Adrenal gland (tissue), 12 donors: ENCODE results near the gene UBA6. TPM values are rescaled to one million over a fixed set of nuclear protein-coding genes. Genes with fewer than 3 reads are reported as not detected.
"Not testable (repeated sequence)": the region's sequence is repeated elsewhere in the genome, so short reads cannot be mapped to it uniquely, and the experiment has no call there.

Experiments used
- DNase-seq, 7 donors: peaks; one replicate each; pipeline ENCODE4 v3.0.0-alpha.2; 2019 to 2020
- H3K27ac ChIP-seq, 5 donors: fragments of 200-600 bp; sonication (generic) in 4 of 5; 1 replicate in 3 of 5; 2 replicates in 2 of 5; pipeline versions ENCODE4 v1.5.1 to v1.8.0; 2016 to 2020; ENCODE audit warnings: mild to moderate bottlenecking in 1 of 5
- H3K27me3 ChIP-seq: fragments of 200-600 bp; 2 replicates; pipeline ENCODE4 v1.8.0; 2021
- H3K36me3 ChIP-seq, 2 donors: fragments of 200-600 bp; replicated peaks in 1 of 2; 1 replicate in 1 of 2; 2 replicates in 1 of 2; pipeline versions ENCODE4 v1.5.1 to v1.8.0; 2018 to 2022
- H3K4me1 ChIP-seq, 2 donors: fragments of 200-600 bp; replicated peaks in 1 of 2; 1 replicate in 1 of 2; 2 replicates in 1 of 2; pipeline versions ENCODE4 v1.5.1 to v1.8.0; 2018 to 2021
- H3K4me3 ChIP-seq, 4 donors: fragments of 200-600 bp; sonication (generic) in 3 of 4; one replicate each; pipeline ENCODE4 v1.5.1; 2016 to 2018
- H3K9me3 ChIP-seq, 3 donors: fragments of 200-600 bp; sonication (generic) in 1 of 3; replicated peaks in 1 of 3; 1 replicate in 2 of 3; 2 replicates in 1 of 3; pipeline versions ENCODE4 v1.5.1 to v1.8.0; 2016 to 2021
- CTCF ChIP-seq, 6 experiments: fragments of 450-650 bp in 4 of 6; fragments of 200-600 bp in 2 of 6; sonication (generic) in 1 of 6; IDR thresholded peaks; 1 replicate in 5 of 6; 2 replicates in 1 of 6; pipeline versions ENCODE4 v1.5.1 to v1.8.0; 2016 to 2021; ENCODE audit warnings: antibody characterized with exemption in 6 of 6, mild to moderate bottlenecking in 2 of 6, moderate library complexity in 1 of 6
- POLR2A ChIP-seq, 2 donors: fragments of 450-650 bp; IDR thresholded peaks; one replicate each; pipeline ENCODE4 v1.6.1; 2017; ENCODE audit warnings: antibody characterized with exemption in 2 of 2, mild to moderate bottlenecking in 2 of 2, moderate library complexity in 1 of 2
- WGBS, 4 donors: extraction: QIAGEN DNeasy Blood & Tissue Kit in 2 of 4; methylation state at CpG; one replicate each; pipeline versions ENCODE4 v1.1.5 to v1.1.7; 2013 to 2017; 5-methylcytosine and 5-hydroxymethylcytosine counted together
- intact Hi-C, 2 donors: fragments of 100-400 bp; cut with DNase I; formaldehyde crosslinking; loops; one replicate each; pipeline versions ENCODE4 v1.14.1 to v1.15.0; 2022 to 2023
- polyA plus RNA-seq, 3 donors: library from polyadenylated mRNA; stranded (reverse); fragments of 200-250 nt in 2 of 3; fragments of 350-450 nt in 1 of 3; fragmentation: Illumina TruSeq in 1 of 3; extraction: RNeasy Lipid Tissue Mini Kit (QIAGEN cat#74804) in 1 of 3; gene quantifications; one replicate each; pipeline ENCODE4 v1.2.3, GENCODE V29; 2013 to 2014
- total RNA-seq, 9 donors: library from RNA; depleted of rRNA in 4 of 9; stranded (reverse); fragments of >200 nt in 4 of 9; fragments of 120-200 nt in 1 of 9; fragmentation: NEBNext Ultra II Directional in 1 of 9; extraction: Animal tissue kit (Norgen Biotek cat#: 25700) in 1 of 9; gene quantifications; one replicate each; pipeline versions ENCODE4 v1.1.0 to v1.2.4, GENCODE V29; 2013 to 2023
- donor health status: healthy with polysubstance abuse.
- donor health status: Bipolar disorder and iron deficiency.
- donor health status: DM: yes; HTN: yes; CAD: no.
- donor health status: DM: no; HTN: no; CAD: no.
- donor health status: DM: no; HTN: no; CAD: no.
- donor health status: DM: yes; HTN: yes; CAD: no.

The UBA6 gene
- total and polyA plus RNA-seq, 12 donors = 7.5 to 77.0 (median 42.1) TPM

- intact Hi-C loops = no loop called here
- H3K36me3 ChIP-seq = no peaks in the 10 kb centered on the region
These were observed 49.4 kb downstream of the UBA6 start for GRCh38 chr4:67651536-67651935.

GRCh38 chr4:67638136-67638535 lies 62.8 kb downstream of the UBA6 start:
- no peaks in the 10 kb centered on the region for H3K4me1 ChIP-seq
- no peaks in the 10 kb centered on the region for H3K27me3 ChIP-seq
- H3K4me3 ChIP-seq = no peak overlapping the region
- TF ChIP-seq POLR2A (IDR thresholded peaks at IDR 0.05) (no peak), CTCF (IDR thresholded peaks at IDR 0.05) (no peak)
- DNase-seq = no peak
- H3K36me3 ChIP-seq = peaks cover 3 to 7% of the 10 kb centered on the region in 2 donors
- no peak overlapping the region for H3K27ac ChIP-seq
- 81 to 95% (median 85%) methylated on average over 5 of the region's 5 CpGs for WGBS, 4 donors
- intact Hi-C loops = no loop called here
- peaks cover 0 to 6% (median 0%) of the 10 kb centered on the region in 3 donors for H3K9me3 ChIP-seq

More at GRCh38 chr4:67651536-67651935, 49.4 kb downstream of the UBA6 start:
- Histone ChIP-seq H3K4me1 (no peaks in the 10 kb centered on the region), H3K27me3 (no peaks in the 10 kb centered on the region), H3K9me3 (no peaks in the 10 kb centered on the region), H3K27ac (no peak overlapping the region), H3K4me3 (no peak overlapping the region)
- DNase-seq = no peak
- TF ChIP-seq POLR2A (IDR thresholded peaks at IDR 0.05) (no peak), CTCF (IDR thresholded peaks at IDR 0.05) (no peak)

- intact Hi-C loops, H3K36me3 ChIP-seq, H3K27me3 ChIP-seq, H3K4me1 ChIP-seq, H3K9me3 ChIP-seq, H3K27ac ChIP-seq, H3K4me3 ChIP-seq, DNase-seq: not testable (repeated sequence)
- 95 to 100% (median 97%) methylated on average over 1 to 30 of the region's 30 CpGs for WGBS, 4 donors
These were observed 64.0 kb downstream of the UBA6 start for GRCh38 chr4:67636978-67637377.

GRCh38 chr4:67635331-67635730 lies 65.6 kb downstream of the UBA6 start:
- Histone ChIP-seq H3K4me1 (no peaks in the 10 kb centered on the region), H3K4me3 (no peak overlapping the region), H3K36me3 (peaks cover 3 to 7% of the 10 kb centered on the region in 2 donors), H3K27me3 (no peaks in the 10 kb centered on the region), H3K9me3 (no peaks in the 10 kb centered on the region), H3K27ac (no peak overlapping the region)
- WGBS, 4 donors = 90 to 96% (median 94%) methylated on average over 2 of the region's 2 CpGs
- TF ChIP-seq POLR2A (IDR thresholded peaks at IDR 0.05) (no peak), CTCF (IDR thresholded peaks at IDR 0.05) (no peak)
- intact Hi-C loops = no loop called here
- DNase-seq = no peak

- H3K36me3 ChIP-seq = peaks cover 3 to 7% of the 10 kb centered on the region in 2 donors
- intact Hi-C loops = no loop called here
- no peak for DNase-seq
These were observed 66.2 kb downstream of the UBA6 start for GRCh38 chr4:67634741-67635140.

More at GRCh38 chr4:67634741-67635140, 66.2 kb downstream of the UBA6 start:
- Histone ChIP-seq H3K27ac (no peak overlapping the region), H3K4me3 (no peak overlapping the region), H3K9me3 (no peaks in the 10 kb centered on the region), H3K4me1 (no peaks in the 10 kb centered on the region), H3K27me3 (no peaks in the 10 kb centered on the region)
- no peak for TF ChIP-seq POLR2A (IDR thresholded peaks at IDR 0.05)
- TF ChIP-seq CTCF (IDR thresholded peaks at IDR 0.05) = no peak
- 92 to 96% (median 94%) methylated on average over 2 of the region's 2 CpGs for WGBS, 4 donors
